ENCODE measurements around the gene MYL6B.

The MYL6B gene

DNA sequence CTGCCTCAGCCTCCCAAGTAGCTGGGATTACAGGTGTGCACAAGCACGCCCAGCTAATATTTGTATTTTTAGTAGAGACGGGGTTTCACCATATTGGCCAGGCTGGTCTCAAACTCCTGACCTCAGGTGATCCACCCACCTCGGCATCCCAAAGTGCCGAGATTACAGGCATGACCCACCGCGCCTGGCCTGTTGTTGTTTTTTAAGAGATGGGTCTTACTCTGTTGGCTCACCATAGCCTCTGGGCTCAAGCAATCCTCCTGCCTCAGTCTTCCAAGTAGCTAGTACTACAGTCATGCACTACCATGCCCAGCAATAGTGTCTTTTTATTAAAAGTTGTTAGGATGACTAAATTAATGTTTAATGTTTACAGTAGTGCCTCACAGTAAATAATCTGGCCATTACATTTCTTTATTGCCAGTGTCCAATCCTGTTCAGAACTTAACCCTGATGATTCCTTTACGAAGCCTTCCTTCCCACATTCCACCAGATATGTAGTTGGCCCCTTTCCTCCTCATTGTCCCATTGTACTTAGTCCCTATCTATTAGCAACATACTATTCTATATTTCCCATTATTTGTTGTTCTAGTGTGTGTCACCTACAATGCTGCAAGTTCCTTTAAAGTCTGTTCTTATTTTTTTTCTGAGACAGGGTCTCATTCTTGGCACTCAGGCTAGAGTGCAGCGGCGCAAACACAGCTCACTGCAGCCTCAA, 45.7 kb downstream of the MYL6B start:
- no peak for DNase-seq (ENCODE audit: low read depth, low spot score)
- no peak overlapping the region for H3K4me3 ChIP-seq (ENCODE audit: insufficient read length, low read depth)
- peaks cover 4% of the 10 kb centered on the region for H3K4me1 ChIP-seq (ENCODE audit: insufficient read depth, insufficient read length)
- no peaks in the 10 kb centered on the region for H3K36me3 ChIP-seq (ENCODE audit: insufficient read depth, insufficient read length, low read length)
- H3K9ac ChIP-seq (ENCODE audit: insufficient read length, low read depth), result no peak overlapping the region
- no peaks in the 10 kb centered on the region for H3K9me3 ChIP-seq (ENCODE audit: insufficient read depth, low read length)
- no peaks in the 10 kb centered on the region for H3K27me3 ChIP-seq (ENCODE audit: insufficient read depth, insufficient read length)
- TF ChIP-seq ZNF274 (IDR thresholded peaks at IDR 0.05; ENCODE audit: low read depth, low read length), result no peak
- TF ChIP-seq SUZ12 (IDR thresholded peaks at IDR 0.05; ENCODE audit: extremely low read depth, insufficient read depth, insufficient read length), result no peak
- no peak for TF ChIP-seq YY1 (IDR thresholded peaks at IDR 0.05; ENCODE audit: insufficient read depth, insufficient read length)

GRCh38 chr12:56198836-56199235, 46.4 kb downstream of the MYL6B start:
- no peaks in the 10 kb centered on the region for H3K9me3 ChIP-seq (ENCODE audit: insufficient read depth, low read length)
- H3K4me1 ChIP-seq (ENCODE audit: insufficient read depth, insufficient read length), result peaks cover 4% of the 10 kb centered on the region
- no peak for DNase-seq (ENCODE audit: low read depth, low spot score)
- H3K9ac ChIP-seq (ENCODE audit: insufficient read length, low read depth), result no peak overlapping the region
- no peak for TF ChIP-seq SUZ12 (IDR thresholded peaks at IDR 0.05; ENCODE audit: extremely low read depth, insufficient read depth, insufficient read length)
- TF ChIP-seq ZNF274 (IDR thresholded peaks at IDR 0.05; ENCODE audit: low read depth, low read length), result no peak
- TF ChIP-seq YY1 (IDR thresholded peaks at IDR 0.05; ENCODE audit: insufficient read depth, insufficient read length), result no peak
- H3K36me3 ChIP-seq (ENCODE audit: insufficient read depth, insufficient read length, low read length), result no peaks in the 10 kb centered on the region
- H3K4me3 ChIP-seq (ENCODE audit: insufficient read length, low read depth), result no peak overlapping the region
- no peaks in the 10 kb centered on the region for H3K27me3 ChIP-seq (ENCODE audit: insufficient read depth, insufficient read length)

GRCh38 chr12:56202366-56202765, 50.0 kb downstream of the MYL6B start:
- H3K4me3 ChIP-seq (ENCODE audit: insufficient read length, low read depth), result no peak overlapping the region
- TF ChIP-seq ZNF274 (IDR thresholded peaks at IDR 0.05; ENCODE audit: low read depth, low read length), result no peak
- no peak for TF ChIP-seq YY1 (IDR thresholded peaks at IDR 0.05; ENCODE audit: insufficient read depth, insufficient read length)
- no peak for TF ChIP-seq SUZ12 (IDR thresholded peaks at IDR 0.05; ENCODE audit: extremely low read depth, insufficient read depth, insufficient read length)
- H3K27me3 ChIP-seq (ENCODE audit: insufficient read depth, insufficient read length), result no peaks in the 10 kb centered on the region
- DNase-seq (ENCODE audit: low read depth, low spot score), result no peak
- peaks cover 34% of the 10 kb centered on the region for H3K36me3 ChIP-seq (ENCODE audit: insufficient read depth, insufficient read length, low read length)
- H3K4me1 ChIP-seq (ENCODE audit: insufficient read depth, insufficient read length), result peaks cover 4% of the 10 kb centered on the region
- H3K9me3 ChIP-seq (ENCODE audit: insufficient read depth, low read length), result no peaks in the 10 kb centered on the region
- H3K9ac ChIP-seq (ENCODE audit: insufficient read length, low read depth), result no peak overlapping the region

DNA sequence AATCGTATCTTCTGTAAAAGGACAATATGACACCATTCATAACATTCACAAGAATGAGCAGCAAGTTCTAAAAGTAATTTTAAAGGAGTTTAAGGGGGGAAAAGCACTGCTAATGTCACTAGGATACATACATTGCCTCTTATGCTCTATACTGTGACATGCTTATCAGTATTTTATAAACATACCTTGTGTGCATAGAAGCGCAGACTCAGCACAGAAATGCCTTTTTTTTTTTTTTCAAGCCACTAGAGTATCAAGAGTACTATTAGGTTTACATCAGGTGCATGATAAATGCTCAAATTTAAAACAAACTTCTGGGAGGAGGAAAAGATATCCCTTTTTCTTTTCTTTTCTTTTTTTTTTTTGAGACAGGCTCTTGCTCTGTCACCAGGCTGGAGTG, 50.5 kb downstream of the MYL6B start:
- H3K9me3 ChIP-seq (ENCODE audit: insufficient read depth, low read length), result no peaks in the 10 kb centered on the region
- no peak overlapping the region for H3K4me3 ChIP-seq (ENCODE audit: insufficient read length, low read depth)
- no peaks in the 10 kb centered on the region for H3K27me3 ChIP-seq (ENCODE audit: insufficient read depth, insufficient read length)
- H3K9ac ChIP-seq (ENCODE audit: insufficient read length, low read depth), result no peak overlapping the region
- TF ChIP-seq YY1 (IDR thresholded peaks at IDR 0.05; ENCODE audit: insufficient read depth, insufficient read length), result no peak
- TF ChIP-seq ZNF274 (IDR thresholded peaks at IDR 0.05; ENCODE audit: low read depth, low read length), result no peak
- no peak for TF ChIP-seq SUZ12 (IDR thresholded peaks at IDR 0.05; ENCODE audit: extremely low read depth, insufficient read depth, insufficient read length)
- no peak for DNase-seq (ENCODE audit: low read depth, low spot score)
- peaks cover 39% of the 10 kb centered on the region for H3K36me3 ChIP-seq (ENCODE audit: insufficient read depth, insufficient read length, low read length)
- peaks cover 4% of the 10 kb centered on the region for H3K4me1 ChIP-seq (ENCODE audit: insufficient read depth, insufficient read length)

GRCh38 chr12:56204275-56204674, 51.9 kb downstream of the MYL6B start:
- H3K4me1 ChIP-seq (ENCODE audit: insufficient read depth, insufficient read length), result peaks cover 4% of the 10 kb centered on the region
- H3K4me3 ChIP-seq (ENCODE audit: insufficient read length, low read depth), result no peak overlapping the region
- TF ChIP-seq YY1 (IDR thresholded peaks at IDR 0.05; ENCODE audit: insufficient read depth, insufficient read length), result no peak
- no peak for TF ChIP-seq SUZ12 (IDR thresholded peaks at IDR 0.05; ENCODE audit: extremely low read depth, insufficient read depth, insufficient read length)
- no peak for TF ChIP-seq ZNF274 (IDR thresholded peaks at IDR 0.05; ENCODE audit: low read depth, low read length)
- no peak for DNase-seq (ENCODE audit: low read depth, low spot score)
- no peaks in the 10 kb centered on the region for H3K9me3 ChIP-seq (ENCODE audit: insufficient read depth, low read length)
- peaks cover 43% of the 10 kb centered on the region for H3K36me3 ChIP-seq (ENCODE audit: insufficient read depth, insufficient read length, low read length)
- no peak overlapping the region for H3K9ac ChIP-seq (ENCODE audit: insufficient read length, low read depth)
- H3K27me3 ChIP-seq (ENCODE audit: insufficient read depth, insufficient read length), result no peaks in the 10 kb centered on the region

DNA sequence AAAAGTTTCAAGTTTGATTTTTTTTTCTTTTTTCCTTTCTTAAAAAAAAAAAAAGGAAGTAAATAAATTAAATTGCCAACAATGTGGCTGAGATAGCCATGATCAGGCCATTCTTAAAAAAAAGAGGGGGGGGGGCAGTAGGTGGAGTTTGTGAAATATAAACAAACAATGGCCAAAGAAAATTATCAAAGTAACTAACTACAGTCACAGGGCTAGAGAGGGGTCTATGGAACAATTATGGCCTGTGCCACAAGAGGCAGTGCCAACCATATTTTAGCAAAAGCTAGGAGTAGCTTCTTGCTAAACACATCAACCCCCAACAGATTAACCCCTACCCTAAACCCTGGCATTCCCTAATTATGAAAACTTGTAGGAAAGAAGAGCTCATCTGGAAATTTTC, 53.1 kb downstream of the MYL6B start:
- DNase-seq (ENCODE audit: low read depth, low spot score), result no peak
- Histone ChIP-seq H3K9ac (ENCODE audit: insufficient read length, low read depth) (no peak overlapping the region), H3K27me3 (ENCODE audit: insufficient read depth, insufficient read length) (no peaks in the 10 kb centered on the region), H3K4me3 (ENCODE audit: insufficient read length, low read depth) (no peak overlapping the region), H3K36me3 (ENCODE audit: insufficient read depth, insufficient read length, low read length) (peaks cover 51% of the 10 kb centered on the region), H3K4me1 (ENCODE audit: insufficient read depth, insufficient read length) (no peaks in the 10 kb centered on the region), H3K9me3 (ENCODE audit: insufficient read depth, low read length) (no peaks in the 10 kb centered on the region)
- TF ChIP-seq SUZ12 (IDR thresholded peaks at IDR 0.05; ENCODE audit: extremely low read depth, insufficient read depth, insufficient read length), result no peak
- TF ChIP-seq YY1 (IDR thresholded peaks at IDR 0.05; ENCODE audit: insufficient read depth, insufficient read length), result no peak
- TF ChIP-seq ZNF274 (IDR thresholded peaks at IDR 0.05; ENCODE audit: low read depth, low read length), result no peak

DNA sequence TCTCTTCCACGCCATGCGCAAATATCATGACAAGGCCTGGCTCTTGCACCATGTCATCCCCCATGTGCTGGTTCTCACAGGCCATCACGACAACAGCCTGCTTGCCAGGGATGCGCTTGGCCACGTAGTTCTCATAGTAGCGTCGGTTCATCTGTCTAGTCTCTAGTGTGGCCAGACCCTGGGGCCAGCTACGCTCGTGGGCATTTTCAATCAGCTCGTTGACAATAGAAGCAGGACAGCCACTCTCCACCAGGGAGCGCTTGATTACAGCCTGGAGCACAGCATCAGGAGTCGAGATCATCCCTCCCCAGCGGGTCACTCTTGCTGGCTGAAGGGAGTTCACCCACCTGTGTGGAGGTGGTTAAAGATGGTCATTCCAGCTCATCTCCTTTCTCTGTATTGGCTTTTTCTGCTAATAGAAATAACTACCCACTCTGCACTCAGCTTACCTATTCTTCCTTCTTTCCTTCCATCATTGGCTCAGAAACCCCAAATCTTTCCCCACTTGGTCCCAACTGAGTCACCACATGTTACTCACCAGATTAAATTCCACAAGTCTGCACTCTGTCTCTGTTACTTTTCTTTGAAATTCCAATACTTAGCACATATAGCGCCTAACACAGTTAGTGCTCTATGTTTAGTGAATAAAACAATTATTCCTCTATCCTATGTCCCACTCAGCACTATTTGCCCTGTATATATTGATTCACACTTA, 54.2 kb downstream of the MYL6B start:
- TF ChIP-seq SUZ12 (IDR thresholded peaks at IDR 0.05; ENCODE audit: extremely low read depth, insufficient read depth, insufficient read length) (no peak), YY1 (IDR thresholded peaks at IDR 0.05; ENCODE audit: insufficient read depth, insufficient read length) (no peak), ZNF274 (IDR thresholded peaks at IDR 0.05; ENCODE audit: low read depth, low read length) (no peak)
- H3K9me3 ChIP-seq (ENCODE audit: insufficient read depth, low read length), result no peaks in the 10 kb centered on the region
- no peak overlapping the region for H3K9ac ChIP-seq (ENCODE audit: insufficient read length, low read depth)
- H3K4me1 ChIP-seq (ENCODE audit: insufficient read depth, insufficient read length), result no peaks in the 10 kb centered on the region
- peaks cover 60% of the 10 kb centered on the region for H3K36me3 ChIP-seq (ENCODE audit: insufficient read depth, insufficient read length, low read length)
- H3K4me3 ChIP-seq (ENCODE audit: insufficient read length, low read depth), result no peak overlapping the region
- DNase-seq (ENCODE audit: low read depth, low spot score), result no peak
- H3K27me3 ChIP-seq (ENCODE audit: insufficient read depth, insufficient read length), result no peaks in the 10 kb centered on the region

All from NT2/D1 (cell line).